Stomach (tissue), 9 donors: ENCODE data around the gene ANGPTL2. TPM values are rescaled to one million over a fixed set of nuclear protein-coding genes. Genes with fewer than 3 reads are reported as not detected.

Experiments used
- DNase-seq, 2 donors: peaks; one replicate each; pipeline versions ENCODE4 v3.0.0 to v3.0.0-alpha.2; 2013 to 2019
- H3K27ac ChIP-seq, 5 donors: fragments of 200-600 bp in 4 of 5; sonication (generic) in 4 of 5; one replicate each; pipeline ENCODE4 v1.5.1; 2013 to 2019; ENCODE audit warnings: mild to moderate bottlenecking in 1 of 5, moderate library complexity in 1 of 5
- H3K27me3 ChIP-seq, 3 donors: fragments of 200-600 bp; sonication (generic); one replicate each; pipeline ENCODE4 v1.5.1; 2017 to 2019; ENCODE audit warnings: mixed run types in 1 of 3
- H3K36me3 ChIP-seq, 4 donors: fragments of 200-600 bp; sonication (generic); 1 replicate in 3 of 4; 2 replicates in 1 of 4; pipeline ENCODE4 v1.5.1; 2016 to 2019
- H3K4me1 ChIP-seq, 4 donors: fragments of 200-600 bp; sonication (generic); one replicate each; pipeline ENCODE4 v1.5.1; 2016 to 2019
- H3K4me3 ChIP-seq, 4 donors: fragments of 200-600 bp; sonication (generic) in 3 of 4; one replicate each; pipeline ENCODE4 v1.5.1; 2016 to 2019; ENCODE audit warnings: mild to moderate bottlenecking in 1 of 4
- H3K9me3 ChIP-seq, 4 donors: fragments of 200-600 bp; sonication (generic); one replicate each; pipeline ENCODE4 v1.5.1; 2016 to 2019
- CTCF ChIP-seq, 7 experiments: fragments of 450-650 bp in 4 of 7; fragments of 200-600 bp in 3 of 7; sonication (generic) in 3 of 7; IDR thresholded peaks; one replicate each; pipeline ENCODE4 v1.5.1; 2016 to 2019; ENCODE audit warnings: antibody characterized with exemption in 7 of 7, control low read depth in 2 of 7, mild to moderate bottlenecking in 1 of 7
- EP300 ChIP-seq: sonication (generic); formaldehyde crosslinking; IDR thresholded peaks from one replicate; pipeline ENCODE4 v1.6.1; 2017; ENCODE audit warnings: antibody characterized with exemption
- POLR2A ChIP-seq, 4 donors: fragments of 450-650 bp; IDR thresholded peaks; one replicate each; pipeline ENCODE4 v1.6.1; 2016; ENCODE audit warnings: antibody characterized with exemption in 4 of 4, control low read depth in 2 of 4, mild to moderate bottlenecking in 1 of 4, moderate library complexity in 1 of 4
- POLR2AphosphoS5 ChIP-seq, 3 donors: sonication (generic); formaldehyde crosslinking; IDR thresholded peaks; one replicate each; pipeline ENCODE4 v1.6.1; 2016; ENCODE audit warnings: antibody characterized with exemption in 3 of 3
- WGBS, 5 donors: extraction: QIAGEN DNeasy Blood & Tissue Kit in 3 of 5; methylation state at CpG; one replicate each; pipeline versions ENCODE4 v1.1.5 to v1.1.7; 2013 to 2018; 5-methylcytosine and 5-hydroxymethylcytosine counted together
- intact Hi-C: fragments of 100-400 bp; cut with DNase I; formaldehyde crosslinking; loops from one replicate; pipeline ENCODE4 v1.15.1; 2023; ENCODE audit warnings: low total_unique reads
- polyA plus RNA-seq, 3 donors: library from polyadenylated mRNA; stranded (reverse); fragments of 200-250 nt; gene quantifications; one replicate each; pipeline ENCODE4 v1.2.3, GENCODE V29; 2013
- total RNA-seq, 5 donors: library from RNA; depleted of rRNA; stranded (reverse); fragments of >200 nt; gene quantifications; one replicate each; pipeline versions ENCODE4 v1.1.0 to v1.2.3, GENCODE V29; 2014 to 2016
- donor health status: healthy with polysubstance abuse.
- donor health status: Bipolar disorder and iron deficiency.
- donor health status: healthy.

ANGPTL2 gene
- total and polyA plus RNA-seq, 8 donors = 5.7 to 26.3 (median 10.2) TPM

DNA sequence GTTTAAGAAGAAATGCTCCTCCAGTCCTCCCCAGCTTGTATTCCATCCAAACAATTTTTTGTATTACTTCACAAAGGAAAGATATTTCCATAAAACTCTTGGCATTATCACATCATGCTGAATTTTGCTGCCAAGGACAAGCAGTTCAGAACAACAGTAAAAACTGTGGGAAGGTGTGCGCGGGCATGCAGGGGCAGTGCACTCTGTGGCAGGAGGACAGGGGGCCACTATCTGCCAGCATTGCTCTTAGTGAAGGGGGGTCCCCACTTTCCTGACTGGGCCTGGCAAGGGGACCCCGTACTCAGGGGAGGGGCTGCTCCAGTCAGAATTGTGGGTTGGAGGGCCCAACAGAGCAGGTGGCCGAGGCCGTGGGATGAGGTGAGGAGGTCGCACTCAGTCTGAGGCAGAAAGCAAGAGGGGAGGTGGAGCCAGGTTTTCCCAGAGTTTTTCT, 32.8 kb downstream of the ANGPTL2 start:
- WGBS, 5 donors = 88 to 96% (median 95%) methylated on average over 6 of the region's 6 CpGs
- Histone ChIP-seq H3K4me1 (peaks cover 0 to 19% (median 4%) of the 10 kb centered on the region in 4 donors), H3K36me3 (peaks cover 8 to 79% (median 73%) of the 10 kb centered on the region in 4 donors), H3K27ac (peak overlapping the region in 3 of 5 donors; percentile 19 to 66 (median 24)), H3K4me3 (no peak overlapping the region), H3K9me3 (no peaks in the 10 kb centered on the region), H3K27me3 (no peaks in the 10 kb centered on the region)
- intact Hi-C loops = no loop called here
- DNase-seq = no peak
- no peak for TF ChIP-seq POLR2AphosphoS5 (IDR thresholded peaks at IDR 0.05)
- TF ChIP-seq EP300 = no peak
- no peak for TF ChIP-seq POLR2A (IDR thresholded peaks at IDR 0.05)
- TF ChIP-seq CTCF (IDR thresholded peaks at IDR 0.05) = no peak

GRCh38 chr9:127088724-127089615, 33.5 kb downstream of the ANGPTL2 start:
- DNase-seq = no peak
- Histone ChIP-seq H3K27ac (peak overlapping the region in 1 of 5 donors; percentile 66), H3K36me3 (peaks cover 8 to 74% (median 70%) of the 10 kb centered on the region in 4 donors), H3K4me3 (no peak overlapping the region), H3K27me3 (no peaks in the 10 kb centered on the region), H3K9me3 (no peaks in the 10 kb centered on the region), H3K4me1 (peaks cover 0 to 19% (median 4%) of the 10 kb centered on the region in 4 donors)
- WGBS, 5 donors = 94 to 97% (median 96%) methylated on average over 27 of the region's 27 CpGs
- TF ChIP-seq EP300 = no peak
- no peak for TF ChIP-seq CTCF (IDR thresholded peaks at IDR 0.05)
- TF ChIP-seq POLR2AphosphoS5 (IDR thresholded peaks at IDR 0.05) = no peak
- TF ChIP-seq POLR2A (IDR thresholded peaks at IDR 0.05) = no peak
- intact Hi-C loops = no loop called here

DNA sequence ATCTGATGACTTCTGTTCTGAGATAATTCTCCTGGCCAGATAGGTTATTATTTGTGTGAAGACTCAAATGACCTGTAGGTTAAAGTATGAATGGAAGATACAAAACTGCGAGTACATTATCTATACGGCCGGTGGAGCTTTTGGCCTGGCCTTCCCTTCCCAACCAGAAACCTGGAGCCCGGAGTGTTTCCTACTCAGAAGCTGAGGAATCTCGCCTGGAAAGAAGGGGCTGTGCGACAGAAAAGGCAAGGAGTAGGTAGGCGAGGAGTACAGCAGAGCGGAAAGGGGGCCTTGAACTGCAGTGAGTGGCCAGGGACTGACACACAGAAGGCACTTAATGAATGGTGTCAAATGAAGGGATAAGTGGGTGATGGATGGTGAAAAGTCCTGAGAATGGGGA, 34.6 kb downstream of the ANGPTL2 start:
- no peak for DNase-seq
- H3K4me3 ChIP-seq = no peak overlapping the region
- H3K27me3 ChIP-seq = no peaks in the 10 kb centered on the region
- peaks cover 0 to 28% (median 4%) of the 10 kb centered on the region in 4 donors for H3K4me1 ChIP-seq
- no peaks in the 10 kb centered on the region for H3K9me3 ChIP-seq
- intact Hi-C loops = no loop called here
- 92 to 100% (median 93%) methylated on average over 8 of the region's 8 CpGs for WGBS, 5 donors
- no peak overlapping the region for H3K27ac ChIP-seq
- H3K36me3 ChIP-seq = peaks cover 8 to 63% (median 61%) of the 10 kb centered on the region in 4 donors
- TF ChIP-seq POLR2A (IDR thresholded peaks at IDR 0.05) (no peak), CTCF (IDR thresholded peaks at IDR 0.05) (no peak), POLR2AphosphoS5 (IDR thresholded peaks at IDR 0.05) (no peak), EP300 (no peak)

DNA sequence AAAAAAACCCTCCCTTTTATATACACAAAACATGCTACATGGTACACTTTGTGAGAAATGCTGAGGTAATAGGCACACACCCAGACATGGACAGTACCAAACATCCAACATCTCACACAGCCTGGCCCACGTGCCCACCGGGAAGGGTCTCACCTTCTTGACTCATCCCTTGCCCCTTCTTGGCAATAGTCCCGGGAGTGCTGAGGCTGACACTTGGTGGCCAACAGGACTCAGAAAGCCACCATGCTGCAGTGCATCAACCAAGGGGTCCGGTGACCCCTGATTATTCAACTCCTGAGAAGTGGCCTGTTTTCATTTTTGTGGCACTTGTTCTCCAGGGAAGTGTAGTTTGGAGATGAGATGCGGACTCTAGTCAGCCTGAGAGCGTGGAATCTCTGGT, 35.0 kb downstream of the ANGPTL2 start:
- no peak for DNase-seq
- 93 to 95% (median 94%) methylated on average over 6 of the region's 6 CpGs for WGBS, 5 donors
- Histone ChIP-seq H3K9me3 (no peaks in the 10 kb centered on the region), H3K27ac (no peak overlapping the region), H3K36me3 (peaks cover 8 to 59% (median 56%) of the 10 kb centered on the region in 4 donors), H3K4me1 (peaks cover 0 to 28% (median 4%) of the 10 kb centered on the region in 4 donors), H3K4me3 (no peak overlapping the region), H3K27me3 (no peaks in the 10 kb centered on the region)
- TF ChIP-seq POLR2A (IDR thresholded peaks at IDR 0.05) (no peak), CTCF (IDR thresholded peaks at IDR 0.05) (no peak), EP300 (no peak), POLR2AphosphoS5 (IDR thresholded peaks at IDR 0.05) (no peak)
- intact Hi-C loops = no loop called here
